ENCODE results near the gene ZNHIT2.
"Not testable (repeated sequence)": the region's sequence is repeated elsewhere in the genome, so short reads cannot be mapped to it uniquely, and the experiment has no call there.

ZNHIT2 gene

GRCh38 chr11:65117206-65118096 is at the start of gene ZNHIT2:
ZNHIT2 (minus strand) TSS chr11:65117701; CDS start chr11:65117653, 48 bp downstream.
- peak; percentile 100 for DNase-seq (ENCODE audit: low read depth in 2 of 2, low spot score in 1 of 2)

GRCh38 chr11:65166893-65167292 is 49.4 kb upstream of the ZNHIT2 start:
- DNase-seq (ENCODE audit: low read depth in 2 of 2, low spot score in 1 of 2) = no peak

- DNase-seq (ENCODE audit: low read depth in 2 of 2, low spot score in 1 of 2) = no peak
These were observed 48.2 kb upstream of the ZNHIT2 start for GRCh38 chr11:65165410-65166317.

GRCh38 chr11:65163684-65164083 is 46.2 kb upstream of the ZNHIT2 start:
- DNase-seq (ENCODE audit: low read depth in 2 of 2, low spot score in 1 of 2) = no peak

GRCh38 chr11:65160643-65161042 is 43.1 kb upstream of the ZNHIT2 start:
- DNase-seq (ENCODE audit: low read depth in 2 of 2, low spot score in 1 of 2) = no peak

GRCh38 chr11:65159012-65159411 is 41.5 kb upstream of the ZNHIT2 start:
- no peak for DNase-seq (ENCODE audit: low read depth in 2 of 2, low spot score in 1 of 2)

GRCh38 chr11:65157336-65157735 is 39.8 kb upstream of the ZNHIT2 start:
- no peak for DNase-seq (ENCODE audit: low read depth in 2 of 2, low spot score in 1 of 2)

GRCh38 chr11:65156926-65157325 is 39.4 kb upstream of the ZNHIT2 start:
- DNase-seq (ENCODE audit: low read depth in 2 of 2, low spot score in 1 of 2) = no peak

GRCh38 chr11:65156256-65156655 is 38.8 kb upstream of the ZNHIT2 start:
- DNase-seq (ENCODE audit: low read depth in 2 of 2, low spot score in 1 of 2) = no peak

- DNase-seq (ENCODE audit: low read depth in 2 of 2, low spot score in 1 of 2) = no peak
These were observed 34.6 kb upstream of the ZNHIT2 start for GRCh38 chr11:65152122-65152521.

- no peak for DNase-seq (ENCODE audit: low read depth in 2 of 2, low spot score in 1 of 2)
These were observed 33.9 kb upstream of the ZNHIT2 start for GRCh38 chr11:65151331-65151899.

- DNase-seq (ENCODE audit: low read depth in 2 of 2, low spot score in 1 of 2) = no peak
These were observed 33.2 kb upstream of the ZNHIT2 start for GRCh38 chr11:65150509-65151299.

GRCh38 chr11:65150131-65150508 is 32.6 kb upstream of the ZNHIT2 start:
- DNase-seq (ENCODE audit: low read depth in 2 of 2, low spot score in 1 of 2) = not testable (repeated sequence)

- no peak for DNase-seq (ENCODE audit: low read depth in 2 of 2, low spot score in 1 of 2)
These were observed 31.2 kb upstream of the ZNHIT2 start for GRCh38 chr11:65148657-65149056.

GRCh38 chr11:65147352-65148075 is 30.0 kb upstream of the ZNHIT2 start:
- no peak for DNase-seq (ENCODE audit: low read depth in 2 of 2, low spot score in 1 of 2)

- DNase-seq (ENCODE audit: low read depth in 2 of 2, low spot score in 1 of 2) = no peak
These were observed 24.5 kb upstream of the ZNHIT2 start for GRCh38 chr11:65141896-65142494.

- no peak for DNase-seq (ENCODE audit: low read depth in 2 of 2, low spot score in 1 of 2)
These were observed 19.1 kb upstream of the ZNHIT2 start for GRCh38 chr11:65136515-65137096.

- no peak for DNase-seq (ENCODE audit: low read depth in 2 of 2, low spot score in 1 of 2)
These were observed 18.2 kb upstream of the ZNHIT2 start for GRCh38 chr11:65135633-65136145.

Measured in stimulated activated CD8-positive, alpha-beta memory T cell treated with anti-CD3 and anti-CD28 coated beads, Interleukin-4, amount 100 ng/mL, for 4 hours (primary cell).